ENCODE data around the gene NEK11.
A peak's percentile ranks its signal among the peaks of the same experiment; 100 is the strongest.

NEK11 gene

GRCh38 chr3:131082871-131083863, 56.5 kb downstream of the NEK11 start:
- Histone ChIP-seq H3K9ac (no peak overlapping the region; a peak in 1 of 22 replicates), H3K9me3 (replicated peaks in 1 of 11) (no peaks in the 10 kb centered on the region), H4K20me1 (no peaks in the 10 kb centered on the region), H3K27ac (peak overlapping the region in 4 of 11 experiments; percentile 20 to 51 (median 34); a peak in 5 of 22 replicates), H3K4me2 (peak overlapping the region; percentile 22 to 74 (median 57); a peak in 20 of 22 replicates), H3K4me1 (peaks cover 0 to 32% (median 20%) of the 10 kb centered on the region in 10 experiments; a peak in 18 of 20 replicates), H3K36me3 (no peaks in the 10 kb centered on the region), H3K27me3 (no peaks in the 10 kb centered on the region), H3K4me3 (no peak overlapping the region)
- TF ChIP-seq Cebpa-rat (IDR thresholded peaks at IDR 0.05): no peak

GRCh38 chr3:131091768-131092167, 65.1 kb downstream of the NEK11 start:
- TF ChIP-seq Cebpa-rat (IDR thresholded peaks at IDR 0.05): no peak
- no peaks in the 10 kb centered on the region for H4K20me1 ChIP-seq
- H3K9ac ChIP-seq: no peak overlapping the region
- H3K4me3 ChIP-seq: no peak overlapping the region
- no peaks in the 10 kb centered on the region for H3K9me3 ChIP-seq (replicated peaks in 1 of 11)
- H3K4me2 ChIP-seq: no peak overlapping the region
- no peaks in the 10 kb centered on the region for H3K36me3 ChIP-seq
- H3K27me3 ChIP-seq: no peaks in the 10 kb centered on the region
- peaks cover 0 to 20% (median 9%) of the 10 kb centered on the region in 10 experiments; a peak in 12 of 20 replicates for H3K4me1 ChIP-seq
- no peak overlapping the region for H3K27ac ChIP-seq

DNA sequence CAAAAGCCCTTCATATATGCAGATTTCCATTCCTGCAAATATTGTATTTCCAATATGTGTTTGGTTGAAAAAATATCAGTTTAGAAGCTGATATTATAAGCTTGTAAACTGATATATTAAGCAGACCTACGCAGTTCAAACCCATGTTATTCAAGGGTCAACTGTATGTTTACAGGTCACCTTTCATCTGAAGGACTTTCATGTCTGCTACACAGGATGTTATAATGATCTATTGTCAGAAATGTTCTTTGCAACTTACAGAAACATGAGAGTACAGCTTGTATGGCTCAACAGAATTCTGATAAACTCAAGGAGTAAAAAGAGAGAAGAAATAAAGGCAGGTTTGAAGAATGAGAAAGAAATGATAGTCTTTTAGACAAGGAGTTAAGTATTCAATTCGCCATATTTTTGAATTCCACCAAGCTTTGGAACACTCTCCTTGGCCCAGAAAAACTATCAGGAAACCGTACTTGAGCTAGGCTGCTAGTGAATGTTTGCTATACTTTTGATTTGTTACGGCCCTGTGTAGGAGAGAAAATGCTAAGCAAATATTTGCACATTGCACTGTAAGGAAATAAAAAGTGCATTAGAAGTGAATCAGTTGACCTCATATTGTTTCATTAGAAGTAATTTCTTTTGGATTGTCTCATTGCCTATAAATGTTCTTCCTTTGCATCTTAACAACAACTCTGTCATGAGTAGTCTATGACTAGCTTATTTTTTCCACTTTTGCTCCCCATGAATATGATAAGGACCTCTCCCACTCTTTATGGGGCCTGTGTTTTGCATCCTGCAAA, 81.2 kb downstream of the NEK11 start:
- Histone ChIP-seq H4K20me1 (no peaks in the 10 kb centered on the region), H3K9ac (no peak overlapping the region), H3K9me3 (replicated peaks in 1 of 11) (peaks cover 7 to 28% (median 22%) of the 10 kb centered on the region in 11 experiments; a peak in 18 of 22 replicates), H3K4me2 (no peak overlapping the region), H3K4me3 (no peak overlapping the region), H3K27me3 (no peaks in the 10 kb centered on the region), H3K4me1 (peaks cover 0 to 7% (median 4%) of the 10 kb centered on the region in 10 experiments; a peak in 9 of 20 replicates), H3K27ac (no peak overlapping the region), H3K36me3 (no peaks in the 10 kb centered on the region)
- TF ChIP-seq Cebpa-rat (IDR thresholded peaks at IDR 0.05): no peak

GRCh38 chr3:131109156-131109555, 82.5 kb downstream of the NEK11 start:
- peak overlapping the region in 6 of 11 experiments; percentile 6 to 56 (median 28); a peak in 8 of 22 replicates for H3K4me2 ChIP-seq
- H3K9ac ChIP-seq: no peak overlapping the region
- TF ChIP-seq Cebpa-rat (IDR thresholded peaks at IDR 0.05): no peak
- H3K27ac ChIP-seq: no peak overlapping the region
- H3K36me3 ChIP-seq: no peaks in the 10 kb centered on the region
- H3K9me3 ChIP-seq (replicated peaks in 1 of 11): peaks cover 0 to 17% (median 12%) of the 10 kb centered on the region in 11 experiments; a peak in 15 of 22 replicates
- H3K4me1 ChIP-seq: peaks cover 0 to 7% (median 4%) of the 10 kb centered on the region in 10 experiments; a peak in 9 of 20 replicates
- H3K27me3 ChIP-seq: no peaks in the 10 kb centered on the region
- no peak overlapping the region for H3K4me3 ChIP-seq
- H4K20me1 ChIP-seq: no peaks in the 10 kb centered on the region

GRCh38 chr3:131110087-131110486, 83.4 kb downstream of the NEK11 start:
- Histone ChIP-seq H3K4me1 (peaks cover 0 to 7% (median 4%) of the 10 kb centered on the region in 10 experiments; a peak in 9 of 20 replicates), H3K9ac (no peak overlapping the region), H3K4me2 (no peak overlapping the region), H3K36me3 (no peaks in the 10 kb centered on the region), H3K9me3 (replicated peaks in 1 of 11) (peaks cover 0 to 8% (median 5%) of the 10 kb centered on the region in 11 experiments; a peak in 13 of 22 replicates), H3K27me3 (no peaks in the 10 kb centered on the region), H3K27ac (no peak overlapping the region), H3K4me3 (no peak overlapping the region), H4K20me1 (no peaks in the 10 kb centered on the region)
- no peak for TF ChIP-seq Cebpa-rat (IDR thresholded peaks at IDR 0.05)

DNA sequence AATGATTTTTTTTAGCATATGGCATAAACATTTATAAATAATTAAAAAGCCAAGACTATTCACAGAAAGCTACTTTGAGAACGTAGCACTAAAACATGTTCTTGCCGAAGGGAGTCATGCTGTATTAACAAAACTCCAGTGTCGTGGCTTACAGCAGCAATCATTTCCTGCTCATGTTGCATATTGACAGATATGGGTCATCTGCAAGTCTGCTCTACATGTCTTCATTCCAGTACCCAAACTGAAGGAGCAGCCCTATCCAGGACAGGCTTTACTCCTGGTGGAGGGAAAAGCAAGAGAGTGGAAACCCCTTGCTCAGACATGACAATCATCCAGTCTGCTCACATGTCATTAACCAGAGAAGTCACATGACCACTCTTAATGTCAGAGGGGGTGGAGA, 87.6 kb downstream of the NEK11 start:
- H3K4me1 ChIP-seq: peaks cover 0 to 4% (median 2%) of the 10 kb centered on the region in 10 experiments; a peak in 9 of 20 replicates

DNA sequence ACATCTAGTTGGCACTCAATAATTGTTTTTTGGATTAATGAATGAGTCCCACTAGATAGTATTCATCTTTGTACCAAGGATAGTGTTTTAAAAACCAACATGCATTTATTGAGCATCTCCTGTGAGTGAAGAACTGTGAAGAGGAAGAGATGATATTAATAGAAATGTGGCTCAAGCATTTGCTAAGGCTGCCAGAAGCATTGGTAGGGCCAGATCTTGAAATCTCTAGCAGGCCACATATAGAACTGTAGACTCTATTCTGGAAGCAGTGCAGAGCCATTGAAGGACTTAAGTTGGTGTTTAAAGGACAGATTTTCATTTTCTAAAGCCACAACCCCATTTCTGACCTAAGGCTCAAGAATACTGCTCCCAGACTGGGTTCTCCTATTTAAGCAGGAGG, 99.0 kb downstream of the NEK11 start:
- no peaks in the 10 kb centered on the region for H3K27me3 ChIP-seq
- H3K4me1 ChIP-seq: no peaks in the 10 kb centered on the region
- no peak overlapping the region for H3K9ac ChIP-seq
- H4K20me1 ChIP-seq: no peaks in the 10 kb centered on the region
- peaks cover 12 to 38% (median 30%) of the 10 kb centered on the region in 11 experiments for H3K9me3 ChIP-seq (replicated peaks in 1 of 11)
- no peak overlapping the region for H3K4me2 ChIP-seq
- no peak for TF ChIP-seq Cebpa-rat (IDR thresholded peaks at IDR 0.05)
- H3K4me3 ChIP-seq: no peak overlapping the region
- no peaks in the 10 kb centered on the region for H3K36me3 ChIP-seq
- H3K27ac ChIP-seq: no peak overlapping the region

More for the DNA sequence above, 87.6 kb downstream of the NEK11 start:
- no peak overlapping the region for H3K27ac ChIP-seq
- no peak overlapping the region for H3K4me3 ChIP-seq
- H4K20me1 ChIP-seq: no peaks in the 10 kb centered on the region
- H3K9ac ChIP-seq: no peak overlapping the region
- H3K36me3 ChIP-seq: no peaks in the 10 kb centered on the region
- 0 out of 22 replicates have a peak, but pooled peaks cover 0 to 7% (median 0%) of the 10 kb centered on the region in 11 experiments for H3K9me3 ChIP-seq (replicated peaks in 1 of 11)
- TF ChIP-seq Cebpa-rat (IDR thresholded peaks at IDR 0.05): no peak
- no peaks in the 10 kb centered on the region for H3K27me3 ChIP-seq
- H3K4me2 ChIP-seq: no peak overlapping the region

DNA sequence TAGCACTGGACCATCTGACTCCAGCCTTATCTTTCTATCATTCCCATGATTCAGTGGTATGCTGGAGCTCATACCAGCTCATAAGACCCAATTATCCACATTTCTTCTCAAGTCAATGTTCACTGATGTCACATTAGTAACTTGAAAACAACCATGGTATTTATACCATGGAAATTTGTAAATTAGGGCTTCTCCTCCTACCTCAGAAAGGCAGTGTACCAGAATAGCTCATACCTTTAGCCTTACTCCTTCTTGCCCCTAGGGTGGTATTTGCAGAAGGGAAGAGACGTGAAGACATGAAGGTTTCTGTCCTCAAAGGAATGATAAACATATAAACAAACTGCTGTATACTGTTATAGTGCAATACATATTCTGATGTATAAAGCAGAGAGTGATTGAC, 114.2 kb downstream of the NEK11 start:
- no peak for TF ChIP-seq Cebpa-rat (IDR thresholded peaks at IDR 0.05)
- H3K27ac ChIP-seq: no peak overlapping the region
- no peaks in the 10 kb centered on the region for H3K9me3 ChIP-seq (replicated peaks in 1 of 11)
- H3K4me2 ChIP-seq: no peak overlapping the region
- H3K27me3 ChIP-seq: no peaks in the 10 kb centered on the region
- H3K9ac ChIP-seq: no peak overlapping the region
- no peaks in the 10 kb centered on the region for H3K4me1 ChIP-seq
- no peaks in the 10 kb centered on the region for H3K36me3 ChIP-seq
- no peak overlapping the region for H3K4me3 ChIP-seq
- H4K20me1 ChIP-seq: no peaks in the 10 kb centered on the region

- Histone ChIP-seq H3K4me2 (no peak overlapping the region), H4K20me1 (no peaks in the 10 kb centered on the region), H3K27me3 (no peaks in the 10 kb centered on the region), H3K27ac (no peak overlapping the region), H3K4me3 (no peak overlapping the region), H3K4me1 (no peaks in the 10 kb centered on the region), H3K36me3 (no peaks in the 10 kb centered on the region), H3K9ac (no peak overlapping the region), H3K9me3 (replicated peaks in 1 of 11) (no peaks in the 10 kb centered on the region)
- no peak for TF ChIP-seq Cebpa-rat (IDR thresholded peaks at IDR 0.05)
Measured at GRCh38 chr3:131141770-131142169, 115.1 kb downstream of the NEK11 start.

All from BLaER1 treated with 17β-estradiol and CSF1 and Interleukin-3, amounts not matched to agents 10 nM and 100 nM (cell line).